PC-3 (cell line): ENCODE data around the gene CCDC178.

Experiments used
- EZH2 ChIP-seq: fragments of 300-600 bp; sonication (generic); IDR thresholded peaks from one replicate; pipeline ENCODE4 v1.6.1; 2017; ENCODE audit warnings: antibody characterized with exemption, mild to moderate bottlenecking, low read length; ENCODE audit not compliant: unreplicated experiment
- EZH2phosphoT487 ChIP-seq: fragments of 300-600 bp; sonication (generic); IDR thresholded peaks from 2 replicates; pipeline ENCODE4 v1.6.1; 2018; ENCODE audit warnings: mild to moderate bottlenecking, antibody characterized with exemption, low read length, borderline replicate concordance
- TF ChIP-seq, protein P1 (sequence below): fragments of 300-600 bp; sonication (generic); conservative IDR thresholded peaks from 2 replicates; pipeline ENCODE4 v1.5.1; 2017; ENCODE audit warnings: antibody characterized with exemption, low read depth, mild to moderate bottlenecking, low read length

DNA sequence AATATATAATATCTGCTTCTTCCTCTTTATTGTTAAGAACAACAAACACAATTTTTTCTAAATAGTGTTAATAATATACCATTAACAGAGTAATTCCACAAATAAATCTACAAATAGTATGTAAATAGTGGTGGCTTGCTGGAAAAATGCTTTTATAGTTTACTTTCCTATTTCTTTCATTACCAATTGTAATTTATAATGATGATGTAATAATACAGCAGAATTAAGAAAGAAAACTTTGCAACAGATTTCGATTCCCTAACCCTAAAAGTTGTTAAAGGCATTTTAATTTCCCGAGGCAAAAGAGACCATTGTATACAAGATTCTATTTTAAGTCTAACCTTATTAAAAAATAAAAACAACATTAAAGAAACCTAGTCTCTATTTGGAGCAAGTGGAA is 307.9 kb downstream of the CCDC178 start:
- TF ChIP-seq, protein P1, sequence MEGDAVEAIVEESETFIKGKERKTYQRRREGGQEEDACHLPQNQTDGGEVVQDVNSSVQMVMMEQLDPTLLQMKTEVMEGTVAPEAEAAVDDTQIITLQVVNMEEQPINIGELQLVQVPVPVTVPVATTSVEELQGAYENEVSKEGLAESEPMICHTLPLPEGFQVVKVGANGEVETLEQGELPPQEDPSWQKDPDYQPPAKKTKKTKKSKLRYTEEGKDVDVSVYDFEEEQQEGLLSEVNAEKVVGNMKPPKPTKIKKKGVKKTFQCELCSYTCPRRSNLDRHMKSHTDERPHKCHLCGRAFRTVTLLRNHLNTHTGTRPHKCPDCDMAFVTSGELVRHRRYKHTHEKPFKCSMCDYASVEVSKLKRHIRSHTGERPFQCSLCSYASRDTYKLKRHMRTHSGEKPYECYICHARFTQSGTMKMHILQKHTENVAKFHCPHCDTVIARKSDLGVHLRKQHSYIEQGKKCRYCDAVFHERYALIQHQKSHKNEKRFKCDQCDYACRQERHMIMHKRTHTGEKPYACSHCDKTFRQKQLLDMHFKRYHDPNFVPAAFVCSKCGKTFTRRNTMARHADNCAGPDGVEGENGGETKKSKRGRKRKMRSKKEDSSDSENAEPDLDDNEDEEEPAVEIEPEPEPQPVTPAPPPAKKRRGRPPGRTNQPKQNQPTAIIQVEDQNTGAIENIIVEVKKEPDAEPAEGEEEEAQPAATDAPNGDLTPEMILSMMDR, result no peak
- no peak for TF ChIP-seq EZH2
- TF ChIP-seq EZH2phosphoT487, result no peak
